ENCODE data around the gene PRKCA.

GRCh38 chr17:66549311-66549704, 246.9 kb downstream of the PRKCA start:
- no peak for TF ChIP-seq CTCF (conservative IDR thresholded peaks at IDR 0.05; ENCODE audit: low read length)
- no peak for TF ChIP-seq EZH2phosphoT487 (IDR thresholded peaks at IDR 0.05; ENCODE audit: borderline replicate concordance)
